Measurements from ENCODE around the gene RARB.

DNA sequence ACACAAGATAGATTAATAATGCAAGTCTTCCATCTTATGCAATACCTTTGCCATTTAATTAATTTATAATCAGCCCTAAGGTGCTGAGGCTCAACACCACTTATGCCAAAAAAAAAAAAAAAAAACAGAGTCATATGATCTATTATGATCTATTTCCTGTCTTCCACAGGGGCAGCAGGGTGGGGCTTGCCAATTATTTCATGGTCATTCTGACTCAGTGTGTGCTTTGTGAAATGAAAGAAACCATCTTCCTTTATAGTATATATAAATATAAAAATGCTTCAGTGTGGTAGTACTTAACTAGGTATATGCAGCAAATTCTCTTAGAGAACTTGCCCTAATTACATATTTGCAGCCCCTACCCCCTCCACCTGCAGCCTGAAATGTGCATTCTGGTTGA, 7.2 kb upstream of the RARB start:
- TF ChIP-seq, protein P1, sequence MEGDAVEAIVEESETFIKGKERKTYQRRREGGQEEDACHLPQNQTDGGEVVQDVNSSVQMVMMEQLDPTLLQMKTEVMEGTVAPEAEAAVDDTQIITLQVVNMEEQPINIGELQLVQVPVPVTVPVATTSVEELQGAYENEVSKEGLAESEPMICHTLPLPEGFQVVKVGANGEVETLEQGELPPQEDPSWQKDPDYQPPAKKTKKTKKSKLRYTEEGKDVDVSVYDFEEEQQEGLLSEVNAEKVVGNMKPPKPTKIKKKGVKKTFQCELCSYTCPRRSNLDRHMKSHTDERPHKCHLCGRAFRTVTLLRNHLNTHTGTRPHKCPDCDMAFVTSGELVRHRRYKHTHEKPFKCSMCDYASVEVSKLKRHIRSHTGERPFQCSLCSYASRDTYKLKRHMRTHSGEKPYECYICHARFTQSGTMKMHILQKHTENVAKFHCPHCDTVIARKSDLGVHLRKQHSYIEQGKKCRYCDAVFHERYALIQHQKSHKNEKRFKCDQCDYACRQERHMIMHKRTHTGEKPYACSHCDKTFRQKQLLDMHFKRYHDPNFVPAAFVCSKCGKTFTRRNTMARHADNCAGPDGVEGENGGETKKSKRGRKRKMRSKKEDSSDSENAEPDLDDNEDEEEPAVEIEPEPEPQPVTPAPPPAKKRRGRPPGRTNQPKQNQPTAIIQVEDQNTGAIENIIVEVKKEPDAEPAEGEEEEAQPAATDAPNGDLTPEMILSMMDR (optimal IDR thresholded peaks at IDR 0.05 in 1 of 3, IDR thresholded peaks at IDR 0.05 in 1 of 3, conservative IDR thresholded peaks at IDR 0.05 in 1 of 3; ENCODE audit: extremely low read depth in 1 of 3, insufficient read depth in 2 of 3, low read length in 3 of 3) = no peak
- no peak for TF ChIP-seq EZH2 (IDR thresholded peaks at IDR 0.05; ENCODE audit: low read length)
